ENCODE results near the gene PCYT2.

PCYT2 gene

DNA sequence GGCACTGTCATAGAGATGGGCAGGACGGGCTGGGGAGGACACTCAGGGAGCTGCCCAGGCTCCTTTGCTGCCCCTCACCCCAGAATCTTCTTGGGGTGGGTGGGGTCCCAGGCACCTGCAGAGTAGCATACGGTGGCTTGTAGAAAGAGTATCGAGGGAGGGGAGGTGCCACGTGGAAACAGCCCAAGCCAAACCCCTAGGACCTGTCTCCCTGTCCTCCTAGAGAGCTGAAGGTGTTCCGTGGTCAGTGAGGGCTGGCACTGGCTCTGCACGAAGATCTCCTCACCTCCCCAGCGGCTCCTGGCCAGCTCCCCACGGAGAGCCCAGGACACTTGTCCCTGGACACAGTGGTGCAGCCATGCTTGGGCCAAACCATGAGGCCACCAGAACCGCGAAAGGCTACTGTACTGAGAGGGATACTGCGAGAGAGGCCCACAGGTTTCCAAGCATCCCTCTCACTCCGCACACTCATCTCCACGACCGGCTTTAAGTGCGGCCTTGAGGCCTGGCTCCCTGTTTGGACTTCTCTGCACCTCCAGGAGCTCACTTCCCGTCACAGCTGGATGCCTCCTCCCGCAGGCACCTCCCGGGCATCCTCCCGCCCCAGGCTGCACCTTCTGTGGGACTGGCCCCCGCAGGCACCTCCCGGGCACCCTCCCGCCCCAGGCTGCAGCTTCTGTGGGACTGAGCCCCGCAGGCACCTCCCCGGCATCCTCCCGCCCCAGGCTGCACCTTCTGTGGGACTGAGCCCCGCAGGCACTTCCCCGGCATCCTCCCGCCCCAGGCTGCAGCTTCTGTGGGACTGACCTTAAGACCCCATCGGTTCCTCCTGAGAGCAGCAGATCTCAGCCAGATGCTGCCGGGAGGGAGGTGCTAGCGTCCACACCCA, 18.3 kb upstream of the PCYT2 start:
- TF ChIP-seq, protein P1, sequence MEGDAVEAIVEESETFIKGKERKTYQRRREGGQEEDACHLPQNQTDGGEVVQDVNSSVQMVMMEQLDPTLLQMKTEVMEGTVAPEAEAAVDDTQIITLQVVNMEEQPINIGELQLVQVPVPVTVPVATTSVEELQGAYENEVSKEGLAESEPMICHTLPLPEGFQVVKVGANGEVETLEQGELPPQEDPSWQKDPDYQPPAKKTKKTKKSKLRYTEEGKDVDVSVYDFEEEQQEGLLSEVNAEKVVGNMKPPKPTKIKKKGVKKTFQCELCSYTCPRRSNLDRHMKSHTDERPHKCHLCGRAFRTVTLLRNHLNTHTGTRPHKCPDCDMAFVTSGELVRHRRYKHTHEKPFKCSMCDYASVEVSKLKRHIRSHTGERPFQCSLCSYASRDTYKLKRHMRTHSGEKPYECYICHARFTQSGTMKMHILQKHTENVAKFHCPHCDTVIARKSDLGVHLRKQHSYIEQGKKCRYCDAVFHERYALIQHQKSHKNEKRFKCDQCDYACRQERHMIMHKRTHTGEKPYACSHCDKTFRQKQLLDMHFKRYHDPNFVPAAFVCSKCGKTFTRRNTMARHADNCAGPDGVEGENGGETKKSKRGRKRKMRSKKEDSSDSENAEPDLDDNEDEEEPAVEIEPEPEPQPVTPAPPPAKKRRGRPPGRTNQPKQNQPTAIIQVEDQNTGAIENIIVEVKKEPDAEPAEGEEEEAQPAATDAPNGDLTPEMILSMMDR (IDR thresholded peaks at IDR 0.05; ENCODE audit: insufficient read depth, low read depth, low read length, missing control alignments) = no peak
- DNase-seq (ENCODE audit: low read depth) = no peak
- no peak overlapping the region for H3K4me3 ChIP-seq (ENCODE audit: low read depth, low read length)

DNA sequence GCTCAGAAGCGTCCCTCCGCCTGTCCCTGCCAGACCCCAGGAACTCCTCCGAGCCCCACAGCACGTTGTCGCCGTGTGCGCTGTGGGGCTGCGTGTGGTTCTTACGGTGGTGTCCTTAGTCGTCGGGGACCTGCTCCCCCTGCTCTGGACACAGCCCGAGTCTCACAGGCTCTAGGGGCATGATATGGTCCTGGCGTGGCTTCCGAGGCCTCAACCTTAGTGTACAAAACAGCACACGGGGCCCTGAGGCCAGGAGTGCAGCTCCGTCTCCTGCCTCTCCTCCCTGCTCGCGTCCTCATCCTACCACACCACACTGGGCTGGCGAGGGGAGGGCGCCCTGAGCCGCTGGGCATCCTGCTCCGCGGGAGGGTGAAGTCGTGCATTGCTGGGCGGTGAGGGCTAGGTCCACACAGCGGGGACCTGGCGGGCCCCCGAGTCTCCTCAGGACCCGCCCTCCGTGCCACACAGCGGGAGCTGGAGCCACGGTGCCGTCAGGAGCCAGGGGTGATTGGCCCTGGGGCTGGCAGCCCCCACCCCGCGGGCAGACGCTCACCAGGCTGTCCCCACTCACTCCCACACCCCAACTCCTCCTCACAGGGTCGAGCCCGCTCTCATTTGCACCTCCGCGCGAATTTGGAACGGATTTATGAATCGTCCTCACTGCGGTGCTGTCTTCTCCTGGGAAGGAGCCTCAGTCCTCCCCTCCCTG, 17.5 kb upstream of the PCYT2 start:
- DNase-seq (ENCODE audit: low read depth) = no peak
- TF ChIP-seq, protein P1 (IDR thresholded peaks at IDR 0.05; ENCODE audit: insufficient read depth, low read depth, low read length, missing control alignments) = no peak
- peak overlapping the region; percentile 62 for H3K4me3 ChIP-seq (ENCODE audit: low read depth, low read length)

DNA sequence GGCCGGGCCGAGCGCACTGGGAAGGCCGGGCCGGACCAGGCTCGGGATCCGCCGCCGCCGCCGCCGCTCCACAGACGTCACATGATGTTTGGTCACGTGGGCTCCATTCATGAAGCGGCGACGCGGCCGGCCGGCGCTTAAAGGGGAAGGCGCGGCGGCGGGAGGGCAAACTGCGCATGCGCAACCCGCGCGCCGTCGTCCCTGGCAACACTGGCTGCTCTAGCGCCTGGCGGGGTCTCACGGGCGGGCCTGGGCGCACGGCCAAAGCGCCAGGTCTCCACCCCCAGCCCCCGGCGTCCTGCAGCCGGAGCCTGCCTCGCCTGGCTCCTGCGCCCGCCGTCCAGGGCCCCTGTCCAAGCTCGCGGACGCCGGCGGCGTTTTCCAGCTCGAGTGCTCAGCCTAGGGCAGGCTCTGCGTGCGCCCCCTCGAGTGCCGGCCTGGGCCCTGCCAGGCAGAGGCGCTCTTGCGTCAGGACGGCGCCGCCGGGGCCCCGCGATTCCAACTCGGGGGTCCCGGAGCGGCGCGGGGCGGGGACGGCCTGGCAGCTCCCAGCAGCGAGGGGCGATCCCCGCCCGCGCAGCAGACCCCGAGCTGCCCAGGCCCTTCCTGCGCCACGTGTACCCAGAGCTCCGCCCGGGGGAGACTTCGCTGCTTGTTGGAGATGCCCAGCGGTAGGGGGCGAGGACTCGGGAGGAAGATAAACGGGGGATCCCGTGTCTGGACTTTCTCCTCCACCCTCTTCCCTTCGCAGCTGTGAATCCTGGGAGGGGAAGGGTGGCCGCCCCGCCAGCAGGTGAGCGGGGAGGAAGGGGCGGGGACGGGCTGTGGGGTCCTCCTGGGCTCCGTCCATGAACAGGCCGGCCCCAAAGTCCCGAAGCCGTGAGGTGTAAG, 16.7 kb upstream of the PCYT2 start, which contains the start of gene MAFG:
Gene MAFG, minus strand, starts transcription at position 83 of the 891 bp plus-strand sequence. CDS start 4,550 bp downstream, outside the sequence.
- H3K4me3 ChIP-seq (ENCODE audit: low read depth, low read length) = peak within 1 kb of the TSS; percentile 90
- TF ChIP-seq, protein P1 (IDR thresholded peaks at IDR 0.05; ENCODE audit: insufficient read depth, low read depth, low read length, missing control alignments) = peak; percentile 30
- DNase-seq (ENCODE audit: low read depth) = peak; percentile 96

DNA sequence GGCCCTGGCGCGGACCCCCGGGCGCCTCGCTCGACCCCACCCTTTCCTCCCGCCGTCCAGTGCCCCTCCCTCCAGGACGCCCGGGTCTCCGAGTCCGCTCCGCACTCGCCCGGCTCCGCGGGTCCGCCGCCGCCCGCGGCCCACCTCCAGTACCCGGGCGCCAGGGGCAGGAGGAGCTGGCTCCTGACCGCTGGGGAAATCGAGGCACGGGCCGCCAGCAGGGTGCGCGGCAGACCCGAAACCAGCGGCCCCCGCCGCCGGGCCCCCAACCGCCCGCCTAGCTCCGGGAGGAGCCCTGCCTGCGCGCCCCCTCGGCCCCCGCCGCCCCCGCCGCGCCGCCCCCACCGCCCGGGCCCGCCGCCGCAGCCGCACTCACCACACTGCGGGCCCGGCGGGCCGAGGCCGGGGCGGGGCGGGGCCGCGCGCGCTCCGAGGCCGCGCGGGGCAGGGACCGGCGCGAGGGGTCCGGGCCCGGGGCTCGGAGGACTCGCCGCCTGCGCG, 16.0 kb upstream of the PCYT2 start:
- DNase-seq (ENCODE audit: low read depth) = no peak
- TF ChIP-seq, protein P1 (IDR thresholded peaks at IDR 0.05; ENCODE audit: insufficient read depth, low read depth, low read length, missing control alignments) = no peak
- peak overlapping the region; percentile 90 for H3K4me3 ChIP-seq (ENCODE audit: low read depth, low read length)

DNA sequence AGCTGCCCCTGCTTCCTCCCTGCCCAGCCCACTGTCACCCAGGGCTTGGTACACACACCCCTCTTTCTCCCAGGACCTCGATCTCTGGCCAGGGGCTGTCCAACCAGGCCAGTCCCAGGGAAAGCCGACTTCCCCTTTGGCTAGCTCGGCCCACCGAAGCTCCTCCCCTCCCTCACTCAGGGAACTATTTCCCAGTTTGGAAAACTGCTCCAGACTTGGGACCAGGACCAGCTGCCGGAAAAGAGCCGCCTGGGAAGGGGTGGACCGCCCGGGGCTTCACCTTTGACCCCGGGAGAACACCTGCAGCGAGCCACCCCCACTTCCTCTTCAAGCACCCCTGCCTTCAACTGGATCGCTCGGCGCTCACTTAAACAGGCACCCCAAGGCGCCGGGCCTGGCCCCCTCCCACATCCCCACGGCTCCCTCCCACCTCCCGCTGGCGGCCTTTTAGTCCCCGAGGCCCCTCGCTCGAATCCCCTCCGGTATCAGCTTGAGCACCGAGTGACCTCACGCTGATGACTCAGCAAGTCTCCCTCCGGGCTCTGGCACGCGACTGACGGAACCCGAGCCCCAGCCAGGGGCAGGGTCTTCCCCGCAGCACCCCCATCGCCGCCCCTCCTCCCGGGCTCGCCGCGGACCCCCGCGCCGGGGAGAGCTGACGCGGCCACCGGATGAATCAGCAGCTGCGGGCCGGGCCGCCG, 15.4 kb upstream of the PCYT2 start:
- peak overlapping the region; percentile 90 for H3K4me3 ChIP-seq (ENCODE audit: low read depth, low read length)
- peak; percentile 64 for DNase-seq (ENCODE audit: low read depth)
- TF ChIP-seq, protein P1 (IDR thresholded peaks at IDR 0.05; ENCODE audit: insufficient read depth, low read depth, low read length, missing control alignments) = no peak

Measured in GM12865 (cell line).